Measurements from ENCODE around the gene NKAIN4.

The NKAIN4 gene

DNA sequence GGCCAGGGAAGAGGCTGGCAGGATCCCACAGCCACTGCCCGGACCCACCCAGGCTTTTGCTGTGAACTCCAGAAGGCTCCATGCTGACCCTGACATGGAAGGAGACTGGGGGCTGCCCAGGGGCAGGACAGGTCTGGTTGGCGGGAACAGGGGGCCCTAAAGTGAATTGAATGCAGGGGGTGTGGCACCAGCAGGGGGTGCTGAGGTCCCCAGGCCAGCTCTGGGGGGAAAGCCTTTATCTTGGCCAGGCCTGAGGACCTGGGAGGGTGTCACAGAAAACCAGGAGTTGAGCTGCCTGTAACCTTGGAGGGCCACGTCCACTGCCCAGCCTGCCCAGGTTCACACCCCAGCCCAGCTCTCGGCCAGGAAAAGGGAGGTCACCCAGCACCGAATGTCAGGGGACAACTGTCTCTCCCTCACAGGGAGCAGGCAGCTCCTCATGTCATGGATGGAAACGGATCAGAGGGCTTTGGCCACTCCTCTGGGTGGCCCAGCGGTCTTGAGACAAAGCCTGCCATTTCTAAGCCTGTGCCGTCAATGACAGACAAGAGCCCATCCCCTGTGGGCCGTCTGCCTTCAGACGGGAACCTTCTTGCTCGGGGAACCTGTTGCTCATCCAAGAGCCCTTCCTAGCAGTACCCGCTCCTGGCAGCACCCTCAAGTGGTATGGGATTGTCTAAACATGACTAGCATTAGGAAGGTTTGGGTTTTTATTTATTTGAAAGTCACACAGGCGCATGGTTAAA lies 35.4 kb downstream of the NKAIN4 start:
- DNase-seq (ENCODE audit: low read depth), result no peak

DNA sequence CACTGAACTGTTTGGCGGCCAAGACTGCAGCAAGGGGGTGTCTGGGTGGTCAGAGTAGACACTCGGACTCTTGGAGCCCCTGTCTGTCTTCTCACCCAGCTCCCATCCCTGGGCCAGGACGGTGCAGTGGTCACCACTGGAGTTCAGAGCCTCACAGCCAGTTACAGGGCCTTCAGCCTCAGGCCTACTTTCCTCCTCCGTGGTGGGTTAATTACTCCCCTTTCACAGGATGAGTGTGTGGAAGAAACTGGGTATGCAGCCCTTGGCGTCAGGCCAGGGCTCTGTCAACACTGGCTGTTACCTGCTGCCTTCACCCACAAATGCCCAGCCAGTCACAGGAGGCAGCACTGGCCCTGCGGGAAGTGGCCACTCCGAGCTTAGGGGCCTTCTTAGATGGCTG lies 36.6 kb downstream of the NKAIN4 start:
- no peak for DNase-seq (ENCODE audit: low read depth)

DNA sequence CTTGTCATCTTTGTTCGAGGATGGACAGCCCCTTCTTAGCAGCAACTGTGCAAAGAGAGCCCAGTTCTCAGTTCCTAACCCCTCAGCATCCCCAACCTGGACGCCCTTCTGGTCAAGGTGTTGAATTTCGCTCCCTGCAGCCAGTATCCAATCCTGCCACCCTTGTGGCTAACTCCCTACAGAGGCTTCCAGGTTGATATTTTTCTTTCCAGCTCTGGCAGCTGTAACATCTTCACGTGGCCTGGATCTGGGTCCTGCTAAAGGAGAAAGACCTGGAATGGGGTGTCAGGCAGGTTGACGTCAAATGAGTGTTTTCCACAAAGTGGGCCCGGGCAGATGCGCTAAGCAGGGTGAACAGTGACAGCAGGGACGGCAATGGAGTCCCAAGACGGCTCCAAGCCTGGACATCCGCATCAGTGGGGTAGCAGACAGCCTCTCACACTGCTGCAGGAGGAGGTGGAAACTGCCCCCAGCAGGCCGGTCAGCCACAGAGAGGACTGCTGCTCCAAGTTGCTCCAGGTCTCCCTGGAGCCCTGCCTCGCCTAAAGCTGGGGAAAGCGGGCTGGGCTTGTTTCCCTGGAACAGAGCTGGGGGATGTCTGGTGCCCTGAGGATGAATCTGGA lies 37.3 kb downstream of the NKAIN4 start:
- DNase-seq (ENCODE audit: low read depth), result no peak

DNA sequence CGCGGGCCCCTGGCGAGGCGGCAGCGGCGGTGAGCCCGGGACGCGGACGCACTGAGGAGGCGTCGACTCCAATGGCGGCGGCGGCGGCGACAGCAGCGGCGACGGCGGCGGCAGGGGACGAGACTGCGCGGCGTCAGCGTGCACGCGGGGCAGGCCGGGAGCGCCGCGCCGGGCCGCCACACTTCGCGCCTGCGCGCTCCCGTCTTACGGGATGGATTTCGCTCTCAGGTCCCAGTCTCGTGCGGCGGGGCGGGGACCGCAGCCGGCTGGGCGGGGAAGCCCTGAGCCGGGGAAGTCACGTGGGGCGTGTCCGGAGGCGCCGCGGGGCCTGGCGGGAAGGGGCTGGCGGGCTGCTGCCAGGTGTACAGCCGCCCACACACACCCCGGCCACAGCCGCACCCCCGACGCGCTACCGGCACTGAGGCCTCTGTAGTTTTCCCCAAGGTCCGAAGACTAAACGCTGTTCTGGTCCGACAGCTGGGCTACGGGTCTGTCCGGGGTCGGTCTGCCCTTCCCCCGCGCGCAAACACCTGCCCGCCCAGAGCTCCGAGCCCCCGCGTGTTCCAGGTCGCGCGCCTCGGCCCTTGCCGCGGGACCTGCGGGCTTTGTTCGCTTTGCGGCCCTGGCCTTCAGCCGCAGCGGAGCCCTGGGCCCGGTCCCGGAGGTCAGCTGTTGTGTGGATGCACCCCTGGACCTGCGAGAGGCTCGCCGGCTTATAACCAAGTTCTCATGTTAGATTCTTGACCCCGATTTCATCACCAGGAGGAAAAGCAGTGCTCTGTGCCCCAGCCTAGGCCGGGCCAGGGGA lies 38.0 kb downstream of the NKAIN4 start, which contains the start of gene YTHDF1:
Gene YTHDF1 (minus strand): TSS at position 91 of the 808 bp plus-strand sequence. CDS start 239 bp downstream, outside the sequence.
- DNase-seq (ENCODE audit: low read depth), result peak; percentile 90

DNA sequence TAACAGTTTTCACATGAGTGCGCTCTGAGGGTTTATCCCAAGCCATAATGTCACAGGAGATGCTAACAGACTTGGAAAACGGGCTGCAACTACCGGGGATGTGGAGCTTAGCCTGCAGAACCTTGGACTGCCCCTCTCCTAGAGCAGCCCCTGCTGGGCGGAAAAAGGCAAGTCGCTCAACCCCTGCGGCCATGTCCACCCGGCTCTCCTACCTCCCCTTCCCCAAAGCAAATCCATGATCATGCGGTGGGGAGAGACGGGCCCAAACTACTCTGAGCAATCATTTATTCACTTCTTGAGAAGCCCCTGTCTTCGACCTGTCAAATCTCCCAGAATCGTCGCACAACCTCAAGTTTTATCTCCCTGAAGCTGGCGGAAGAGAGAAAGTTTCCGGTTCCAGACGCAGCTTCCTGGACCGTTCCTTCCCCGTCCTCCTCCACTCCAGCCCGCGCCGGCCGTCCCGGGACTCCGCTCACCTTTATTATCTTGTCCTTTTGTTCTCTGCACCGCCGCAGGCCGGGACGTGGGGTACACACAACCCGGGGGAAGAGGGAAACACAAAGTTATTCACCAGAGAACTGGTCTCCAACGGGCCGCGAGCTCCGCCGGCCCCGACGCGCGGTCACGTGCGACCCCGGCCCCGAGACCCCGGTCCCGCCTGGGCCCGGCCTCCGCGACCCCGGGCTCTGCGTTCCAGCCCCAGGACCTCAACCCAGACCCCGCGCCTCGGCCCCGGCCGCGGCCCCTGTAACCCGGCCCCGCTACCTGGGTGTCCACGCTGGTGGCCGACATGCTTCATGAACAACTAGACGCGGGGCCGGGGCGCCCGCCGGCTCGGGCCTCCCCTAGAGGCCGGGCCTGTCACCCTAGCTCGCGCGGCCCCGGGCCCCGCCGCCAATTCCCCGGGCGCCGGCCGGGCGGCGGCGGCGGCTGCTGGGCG lies 38.9 kb downstream of the NKAIN4 start:
- no peak for DNase-seq (ENCODE audit: low read depth)

DNA sequence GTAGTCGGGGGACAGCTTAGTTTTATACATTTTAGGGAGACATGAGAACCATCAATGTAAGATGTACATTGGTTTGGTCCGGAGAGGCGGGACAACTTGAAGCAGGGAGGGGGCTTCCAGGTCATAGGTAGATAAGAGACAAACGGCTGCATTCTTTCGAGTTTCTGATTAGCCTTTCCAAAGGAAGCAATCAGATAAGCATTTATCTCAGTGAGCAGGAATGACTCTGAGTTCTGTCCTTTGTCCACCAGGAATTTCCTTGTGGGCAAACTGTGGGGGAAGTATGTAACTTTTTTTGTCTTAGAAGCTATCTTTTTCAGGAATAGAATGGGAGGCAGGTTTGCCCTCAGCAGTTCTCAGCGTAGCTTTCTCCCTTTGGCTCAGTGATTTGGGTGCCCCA lies 39.7 kb downstream of the NKAIN4 start:
- DNase-seq (ENCODE audit: low read depth), result no peak

DNA sequence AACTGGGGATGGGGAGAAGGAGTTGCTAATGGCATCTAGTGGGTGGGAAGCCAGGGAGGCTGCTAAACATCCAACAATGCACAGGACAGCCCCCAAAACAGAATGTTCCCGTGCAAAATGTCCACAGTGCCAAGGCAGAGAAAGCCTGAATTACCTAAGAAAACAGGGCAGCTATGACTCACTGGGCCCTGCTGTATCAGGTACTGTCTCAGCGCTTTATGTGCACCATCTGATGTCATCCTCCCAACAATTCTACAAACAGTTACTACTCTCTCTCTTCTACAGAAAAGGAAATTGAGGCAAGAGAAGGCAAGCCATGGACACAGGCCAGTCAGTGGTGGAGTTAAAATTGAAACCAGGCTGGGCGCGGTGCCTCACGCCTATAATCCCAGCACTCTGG lies 41.5 kb downstream of the NKAIN4 start:
- DNase-seq (ENCODE audit: low read depth), result no peak

DNA sequence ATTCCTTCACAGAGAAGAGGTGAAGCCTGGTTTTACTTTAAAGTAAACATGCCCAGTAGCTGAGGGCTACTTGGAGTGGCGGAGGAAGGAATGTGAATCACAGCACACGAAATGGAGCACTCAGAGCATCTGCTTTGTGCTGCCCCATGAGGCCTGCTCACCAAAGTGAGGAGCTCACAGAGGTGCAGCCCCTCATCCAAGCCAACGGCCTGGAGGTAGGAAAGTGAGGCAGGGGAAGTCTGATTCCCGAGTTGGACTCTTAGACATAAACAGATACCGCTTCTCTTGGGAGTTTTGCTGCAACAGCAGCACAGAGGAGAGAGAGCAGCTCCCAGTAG lies 41.9 kb downstream of the NKAIN4 start:
- no peak for DNase-seq (ENCODE audit: low read depth)

DNA sequence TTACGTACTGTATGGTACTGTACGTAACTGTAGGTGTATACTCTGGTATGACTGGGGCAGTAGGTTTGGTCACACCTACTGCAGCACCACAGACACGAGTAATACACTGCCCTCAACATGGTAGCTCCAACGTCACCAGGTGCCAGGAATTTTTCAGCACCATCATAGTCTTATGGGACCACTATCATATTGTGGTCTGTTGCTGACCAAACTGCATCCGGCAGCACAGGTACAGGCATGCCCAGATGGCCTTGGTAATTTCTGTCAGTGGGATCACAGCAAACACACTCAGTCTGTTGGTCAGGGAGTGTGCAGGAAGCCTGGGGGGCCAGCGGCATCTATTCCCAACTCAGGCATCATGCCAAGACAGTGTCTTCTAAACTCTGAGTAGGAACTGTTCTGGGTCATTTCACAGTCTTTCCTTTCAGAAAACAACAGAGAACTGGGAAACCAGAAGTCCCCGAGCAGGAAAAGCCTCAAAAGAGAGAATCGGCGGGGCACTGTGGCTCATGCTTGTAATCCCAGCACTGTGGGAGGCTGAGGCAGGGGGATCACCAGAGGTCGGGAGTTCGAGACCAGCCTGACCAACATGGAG lies 44.2 kb downstream of the NKAIN4 start:
- no peak for DNase-seq (ENCODE audit: low read depth)

DNA sequence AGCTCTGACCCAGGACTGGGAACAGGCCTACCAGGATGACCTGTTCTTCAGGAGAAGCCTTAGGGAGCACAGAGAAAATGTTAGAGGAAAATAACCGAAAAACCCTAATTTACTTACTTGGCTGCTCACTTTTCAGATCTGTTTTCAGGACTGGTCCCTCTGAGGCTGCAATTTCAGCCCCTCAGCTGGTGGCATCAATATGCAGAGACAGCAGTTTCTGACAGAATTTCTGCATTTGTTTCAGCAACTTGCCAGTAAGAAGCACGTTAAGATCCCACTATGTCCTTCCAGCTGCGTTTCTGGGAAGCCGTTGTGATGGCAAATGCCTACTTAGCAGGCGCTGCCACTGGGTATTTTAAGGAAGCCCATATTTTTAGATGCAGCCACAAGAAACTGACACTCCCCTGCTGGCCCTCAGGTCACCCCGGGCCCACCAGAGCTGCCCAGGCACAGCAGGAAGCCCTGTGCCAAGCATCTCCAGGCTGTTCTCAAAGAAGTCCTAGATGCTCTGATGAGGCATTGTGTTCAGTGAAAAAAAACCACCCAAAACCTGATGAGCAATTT lies 45.8 kb downstream of the NKAIN4 start:
- no peak for DNase-seq (ENCODE audit: low read depth)

DNA sequence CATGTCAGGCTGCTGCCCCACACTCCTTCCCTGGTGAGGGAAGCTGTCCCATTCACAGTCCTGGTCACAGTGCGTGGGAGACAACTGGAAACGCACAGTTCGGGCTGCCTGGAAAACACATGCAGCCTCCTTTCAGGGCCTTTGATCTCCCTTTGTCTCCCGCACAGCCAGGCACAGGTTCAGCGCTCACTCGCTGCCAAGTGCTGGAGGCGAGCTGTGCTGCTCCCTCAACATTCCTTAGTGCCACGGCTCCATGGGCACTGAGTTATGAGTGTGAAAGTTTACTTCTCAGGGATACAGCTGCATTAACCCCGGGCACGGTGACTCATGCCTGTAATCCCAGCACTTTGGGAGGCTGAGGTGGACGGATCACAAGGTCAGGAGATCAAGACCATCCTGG lies 47.4 kb downstream of the NKAIN4 start:
- no peak for DNase-seq (ENCODE audit: low read depth)

DNA sequence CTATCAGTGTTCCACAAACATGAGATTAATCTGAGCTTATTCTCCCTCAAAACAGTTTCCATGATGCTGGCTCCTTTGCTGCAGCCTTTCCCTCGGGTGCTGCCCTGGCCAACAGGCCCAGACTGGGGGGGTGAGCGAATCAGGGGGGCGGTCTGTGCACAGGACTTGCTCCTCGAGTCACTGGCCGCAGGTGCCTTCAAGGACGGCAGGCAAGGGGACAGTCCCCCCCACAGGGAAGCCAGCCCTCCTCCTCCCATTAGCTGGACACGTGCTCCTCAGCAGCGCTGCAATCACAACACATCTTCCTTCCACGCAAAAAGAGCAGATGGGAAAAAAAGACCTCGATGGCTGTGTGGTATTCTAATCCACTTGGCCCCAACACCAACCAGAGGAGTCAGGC lies 48.4 kb downstream of the NKAIN4 start:
- DNase-seq (ENCODE audit: low read depth), result no peak

DNA sequence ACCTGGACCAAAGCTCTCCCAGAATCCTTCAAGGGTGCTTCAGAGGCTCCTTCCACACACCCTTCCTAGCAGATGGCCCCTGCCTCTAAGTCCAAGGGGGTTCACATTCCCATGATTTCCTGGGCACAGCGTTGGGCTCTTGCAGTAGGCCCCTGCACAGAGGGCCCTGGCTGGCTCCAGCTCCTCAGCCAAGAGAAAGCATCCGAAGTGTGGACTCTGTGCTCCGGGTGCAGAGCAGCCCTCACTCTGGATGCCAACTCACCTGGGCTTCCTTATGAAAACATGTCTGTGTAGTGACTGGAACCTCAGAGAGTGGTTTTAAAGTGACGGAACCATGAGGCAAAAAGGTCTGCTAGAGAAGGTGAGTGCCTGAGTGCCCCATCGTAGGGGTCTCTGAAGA lies 49.9 kb downstream of the NKAIN4 start:
- DNase-seq (ENCODE audit: low read depth), result no peak

DNA sequence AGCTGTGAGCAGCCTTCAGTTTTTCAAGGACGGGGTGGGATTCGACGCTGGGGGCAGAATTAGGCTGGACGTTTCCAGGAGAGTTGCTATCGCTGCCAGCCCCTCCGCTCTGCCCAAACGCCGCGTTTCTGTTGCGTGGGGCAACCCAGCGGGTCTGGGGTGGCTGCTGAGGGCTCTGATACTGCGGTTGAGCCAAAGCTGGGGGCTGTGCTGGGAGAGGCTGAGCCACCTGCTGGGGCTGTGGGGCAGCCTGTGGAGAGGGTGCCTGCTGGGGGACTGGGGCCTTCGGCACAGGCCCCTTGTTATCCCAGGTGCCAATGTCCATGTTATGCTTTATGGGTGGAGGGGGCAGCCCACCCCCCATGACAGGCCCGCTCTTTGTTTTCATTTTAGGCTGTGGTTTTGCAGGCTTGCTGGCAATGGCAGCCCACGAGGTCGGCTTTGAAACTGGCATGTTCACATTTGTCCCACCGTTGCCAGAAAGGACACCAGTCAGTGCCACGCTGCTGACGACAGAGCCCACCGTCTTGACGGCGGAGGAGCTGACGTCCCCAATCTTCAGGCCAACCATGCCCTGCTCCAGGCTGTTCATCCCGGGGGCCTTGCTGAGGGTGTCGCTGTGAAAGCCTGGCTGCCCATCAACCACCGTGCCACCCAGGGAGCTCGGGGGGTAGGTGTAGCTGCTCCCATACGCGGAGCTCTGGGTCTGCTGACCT lies 51.3 kb downstream of the NKAIN4 start:
- no peak for DNase-seq (ENCODE audit: low read depth)

DNA sequence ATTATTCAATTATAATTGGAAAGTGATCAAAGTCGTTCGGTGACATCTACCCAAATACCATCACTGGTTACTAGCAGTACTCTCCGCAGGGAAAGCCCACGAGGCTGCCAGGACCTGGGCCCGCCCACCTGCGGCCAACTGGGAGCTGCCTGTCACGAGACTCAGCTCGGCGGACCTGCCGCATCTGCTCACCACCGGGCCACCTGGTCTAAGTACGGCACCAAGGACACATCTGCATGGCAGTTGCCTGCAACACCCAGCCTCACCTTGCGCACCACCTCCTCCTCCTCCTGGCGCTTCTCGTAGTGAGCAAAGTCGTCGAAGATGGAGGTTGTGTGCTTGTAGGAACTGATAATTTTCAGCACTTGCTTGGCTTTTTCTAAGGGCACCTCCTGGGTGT lies 52.2 kb downstream of the NKAIN4 start:
- no peak for DNase-seq (ENCODE audit: low read depth)

DNA sequence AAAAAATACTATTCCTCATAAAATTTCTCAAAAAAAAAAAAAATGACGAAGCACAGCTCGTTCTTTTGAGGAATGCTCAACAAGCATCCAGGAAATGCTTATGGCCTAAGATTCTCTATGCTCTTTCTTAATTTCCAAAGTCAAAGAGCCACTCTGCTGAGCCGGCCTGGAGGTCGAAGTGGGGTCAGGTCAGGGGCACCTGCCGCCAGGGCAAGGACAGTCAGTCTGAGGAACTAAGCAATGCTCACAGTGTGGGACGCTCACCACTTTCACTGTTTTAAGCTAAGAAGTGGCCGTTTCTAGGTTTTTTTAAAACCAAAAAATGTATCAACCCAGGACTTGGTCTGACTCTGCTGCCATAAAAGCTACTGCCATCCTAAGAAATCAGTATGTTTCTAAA lies 55.7 kb downstream of the NKAIN4 start:
- no peak for DNase-seq (ENCODE audit: low read depth)

DNA sequence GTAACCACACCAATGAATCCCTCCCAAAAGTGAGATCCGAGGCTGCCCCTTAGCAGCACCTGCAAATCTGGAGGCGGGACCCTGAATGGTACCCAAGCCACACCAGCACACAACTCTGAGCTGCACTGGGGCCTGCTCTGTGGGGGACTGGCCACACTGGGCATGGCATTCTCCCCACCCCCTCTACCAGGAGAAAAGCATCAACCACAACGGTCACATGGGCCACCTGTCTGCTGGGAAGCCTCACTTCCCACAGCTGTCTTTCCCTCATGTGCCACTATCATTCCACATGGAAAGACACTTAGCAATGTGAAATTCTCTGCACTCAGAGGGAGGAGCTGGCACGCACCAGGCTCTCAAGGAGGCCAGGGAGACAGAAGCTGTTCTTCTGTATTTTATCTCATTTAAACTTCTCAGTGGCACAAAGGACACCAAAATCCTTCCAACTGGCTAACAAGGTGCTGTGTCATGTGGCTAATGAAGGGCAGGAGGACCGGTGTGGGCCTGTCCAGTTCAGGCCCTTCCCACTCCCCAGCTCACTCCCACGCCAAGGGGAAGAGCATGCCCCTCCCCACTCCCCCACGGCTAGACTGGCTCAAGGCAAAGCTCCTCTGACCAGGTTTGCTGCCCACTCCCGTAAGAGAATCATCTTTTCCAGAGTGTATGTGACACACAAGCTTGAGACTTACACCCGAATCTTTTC lies 57.3 kb downstream of the NKAIN4 start:
- no peak for DNase-seq (ENCODE audit: low read depth)

DNA sequence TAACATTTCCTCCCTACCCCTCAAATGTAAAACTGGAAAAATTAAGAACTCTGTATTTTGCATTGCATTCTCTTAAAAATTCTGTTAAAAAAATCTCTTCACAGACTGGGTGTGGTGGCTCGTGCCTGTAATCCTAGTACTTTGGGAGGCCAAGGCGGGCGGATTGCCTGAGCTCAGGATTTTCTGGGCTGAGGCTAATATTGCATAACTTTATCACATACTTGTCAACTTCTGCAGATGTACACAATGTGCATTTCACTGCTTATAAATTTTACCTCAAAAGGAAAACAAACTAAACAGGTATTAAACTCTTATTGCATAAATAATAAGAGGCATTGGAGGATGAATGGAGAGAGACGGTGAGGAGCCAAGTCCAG lies 59.5 kb downstream of the NKAIN4 start:
- no peak for DNase-seq (ENCODE audit: low read depth)

DNA sequence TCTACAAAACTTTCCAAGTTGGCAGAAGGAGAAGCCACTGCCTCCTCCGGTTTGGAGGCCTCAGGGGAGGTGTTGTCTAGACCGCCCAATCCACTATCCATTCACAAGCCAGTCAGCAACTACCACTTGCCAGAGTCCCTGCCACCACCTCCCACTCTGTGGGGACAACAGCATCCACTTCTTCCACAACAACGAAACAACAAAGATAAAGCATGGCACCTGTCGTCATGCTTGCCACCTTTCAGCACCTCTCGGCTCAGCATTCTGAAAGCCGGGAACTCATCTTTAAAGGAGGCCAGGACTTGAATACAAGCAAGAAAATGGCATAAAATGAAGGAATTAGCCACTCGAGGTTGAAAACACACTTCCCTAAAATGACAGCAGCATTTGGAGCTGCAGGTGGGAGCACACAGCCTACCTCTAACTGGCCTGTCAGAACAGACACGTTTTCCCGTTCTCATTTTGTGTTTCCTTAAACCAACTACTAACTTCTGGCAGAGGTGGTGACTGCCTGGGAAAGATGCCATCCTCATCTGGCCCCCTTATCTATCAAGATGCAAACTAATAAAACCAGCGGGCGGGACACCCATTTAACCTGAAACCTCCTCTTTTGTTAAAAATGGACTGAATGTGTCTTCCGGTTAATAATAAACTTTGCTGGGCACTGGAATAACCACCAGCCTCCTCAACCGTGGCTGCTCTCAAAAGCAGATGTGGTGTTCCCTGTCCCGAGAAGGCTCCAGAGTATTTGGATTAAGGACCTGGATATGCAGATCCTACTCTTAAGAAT lies 60.1 kb downstream of the NKAIN4 start:
- no peak for DNase-seq (ENCODE audit: low read depth)

All from activated gamma-delta T cell treated with anti-CD3 and anti-CD28 coated beads, Interleukin-2, amount 50 U/mL, for 16 hours (primary cell).